H1 (cell line): ENCODE data around the gene NUP210L. TPM values are rescaled to one million over a fixed set of nuclear protein-coding genes. Genes with fewer than 3 reads are reported as not detected.

Experiments
- CTCF ChIA-PET: fragments of 300-600 bp; sonication (Branson Sonifier 250); formaldehyde crosslinking; loops from one replicate; lab custom pipeline; 2021; ENCODE audit not compliant: partially characterized antibody; lab: Charles Lee
- POLR2A ChIA-PET: fragments of 300-600 bp; sonication (Branson Sonifier 250); formaldehyde crosslinking; loops from one replicate; lab custom pipeline; 2021; ENCODE audit warnings: inconsistent platforms; ENCODE audit not compliant: partially characterized antibody; lab: Charles Lee
- DNase-seq, 2 experiments: peaks; one replicate each; pipeline versions ENCODE4 v3.0.0 to v3.0.0-alpha.2; 2010 to 2022; ENCODE audit warnings: low spot score in 2 of 2, low read depth in 1 of 2, mixed read lengths in 1 of 2
- FAIRE-seq: peaks from 2 replicates; lab custom pipeline; 2011; peaks lifted over from hg19 to GRCh38; lab: Jason Lieb, UNC
- H2AFZ ChIP-seq: 2 replicates; pipeline ENCODE4 v1.8.1; 2012; ENCODE audit warnings: low read length, inconsistent platforms
- H2AK5ac ChIP-seq: 2 replicates; pipeline ENCODE4 v1.6.1; 2013; ENCODE audit warnings: low read depth, low read length
- H2BK120ac ChIP-seq: replicated peaks from 2 replicates; pipeline ENCODE3; 2013; ENCODE audit warnings: low read depth, low read length, inconsistent platforms
- H2BK12ac ChIP-seq: 2 replicates; pipeline ENCODE4 v1.6.1; 2013; ENCODE audit warnings: low read depth, low read length
- H2BK15ac ChIP-seq: 2 replicates; pipeline ENCODE4 v1.6.1; 2013; ENCODE audit warnings: low read length
- H2BK20ac ChIP-seq: 2 replicates; pipeline ENCODE4 v1.6.1; 2013; ENCODE audit warnings: low read length
- H2BK5ac ChIP-seq: 2 replicates; pipeline ENCODE4 v1.6.1; 2013; ENCODE audit warnings: low read depth, low read length
- H3K14ac ChIP-seq: 2 replicates; pipeline ENCODE4 v1.6.1; 2013; ENCODE audit warnings: inconsistent platforms; ENCODE audit not compliant: insufficient read length
- H3K18ac ChIP-seq: 2 replicates; pipeline ENCODE4 v1.6.1; 2013; ENCODE audit warnings: low read length; ENCODE audit errors: extremely low read depth
- H3K23ac ChIP-seq: 2 replicates; pipeline ENCODE4 v1.6.1; 2013; ENCODE audit warnings: inconsistent platforms; ENCODE audit not compliant: insufficient read length
- H3K23me2 ChIP-seq: 2 replicates; pipeline ENCODE4 v1.6.1; 2013; ENCODE audit warnings: low read depth, low read length
- H3K27ac ChIP-seq: 2 replicates; pipeline ENCODE4 v1.6.1; 2011; ENCODE audit warnings: low read depth, low read length, inconsistent platforms
- H3K27me3 ChIP-seq, 4 experiments: replicated peaks in 1 of 4; 1 replicate in 1 of 4; 2 replicates in 3 of 4; pipeline versions ENCODE4 v1.6.1 to v1.8.1; 2011 to 2013; ENCODE audit warnings: low read length in 3 of 4, mild to moderate bottlenecking in 3 of 4, inconsistent platforms in 2 of 4, mixed read lengths in 2 of 4, moderate library complexity in 1 of 4; ENCODE audit not compliant: control insufficient read depth in 3 of 4, insufficient read depth in 3 of 4; ENCODE audit errors: extremely low read depth in 1 of 4
- H3K36me3 ChIP-seq, 4 experiments: 2 replicates each; pipeline versions ENCODE4 v1.6.1 to v1.8.1; 2011 to 2013; ENCODE audit warnings: mild to moderate bottlenecking in 4 of 4, low read length in 3 of 4, moderate library complexity in 2 of 4, control low read depth in 1 of 4, inconsistent platforms in 1 of 4; ENCODE audit not compliant: insufficient read depth in 4 of 4, control insufficient read depth in 2 of 4
- H3K4ac ChIP-seq: replicated peaks from 2 replicates; pipeline ENCODE3; 2013; ENCODE audit warnings: low read length, low read depth, mixed read lengths, inconsistent platforms; ENCODE audit not compliant: insufficient read length
- H3K4me1 ChIP-seq, 4 experiments: replicated peaks in 1 of 4; 1 replicate in 1 of 4; 2 replicates in 3 of 4; pipeline versions ENCODE4 v1.6.1 to v1.8.1; 2011 to 2013; ENCODE audit warnings: low read length in 3 of 4, inconsistent platforms in 2 of 4, mixed read lengths in 1 of 4; ENCODE audit not compliant: insufficient read depth in 4 of 4, control insufficient read depth in 3 of 4
- H3K4me2 ChIP-seq, 2 experiments: 2 replicates each; pipeline versions ENCODE4 v1.6.1 to v1.8.1; 2011 to 2013; ENCODE audit warnings: low read depth in 2 of 2, low read length in 2 of 2, control low read depth in 1 of 2, inconsistent platforms in 1 of 2, mild to moderate bottlenecking in 1 of 2; ENCODE audit not compliant: insufficient read depth in 1 of 2
- H3K4me3 ChIP-seq, 4 experiments: fragments of 200-600, 300-600 bp in 1 of 4; sonication (generic), shearing (Covaris generic), sonication (Bioruptor Twin) in 1 of 4; 2 replicates each; pipeline versions ENCODE4 v1.5.1 to v1.8.1; 2011 to 2016; ENCODE audit warnings: low read length in 4 of 4, low read depth in 3 of 4, control low read depth in 2 of 4, inconsistent platforms in 2 of 4, mild to moderate bottlenecking in 2 of 4, mixed read lengths in 1 of 4, moderate library complexity in 1 of 4; ENCODE audit not compliant: insufficient read depth in 2 of 4; ENCODE audit errors: extremely low read depth in 1 of 4
- H3K56ac ChIP-seq: replicated peaks from 2 replicates; pipeline ENCODE3; 2013; ENCODE audit warnings: low read depth, mild to moderate bottlenecking, mixed read lengths, low read length, inconsistent platforms; ENCODE audit not compliant: insufficient read length
- H3K79me1 ChIP-seq: 2 replicates; pipeline ENCODE4 v1.6.1; 2013; ENCODE audit warnings: low read depth, low read length, control low read depth
- H3K79me2 ChIP-seq, 2 experiments: 2 replicates each; pipeline versions ENCODE4 v1.6.1 to v1.8.1; 2012 to 2013; ENCODE audit warnings: low read length in 2 of 2, mild to moderate bottlenecking in 2 of 2, inconsistent platforms in 1 of 2; ENCODE audit not compliant: insufficient read depth in 2 of 2, control insufficient read depth in 1 of 2
- H3K9ac ChIP-seq, 4 experiments: replicated peaks in 1 of 4; 1 replicate in 1 of 4; 2 replicates in 3 of 4; pipeline versions ENCODE4 v1.6.1 to v1.8.1; 2011 to 2013; ENCODE audit warnings: low read depth in 3 of 4, low read length in 3 of 4, control low read depth in 2 of 4, mild to moderate bottlenecking in 2 of 4, moderate library complexity in 2 of 4, inconsistent platforms in 1 of 4; ENCODE audit errors: extremely low read depth in 1 of 4
- H3K9me3 ChIP-seq, 2 experiments: 2 replicates each; pipeline versions ENCODE4 v1.6.1 to v1.8.1; 2012 to 2013; ENCODE audit warnings: mild to moderate bottlenecking in 2 of 2, moderate library complexity in 2 of 2, control low read depth in 1 of 2, inconsistent platforms in 1 of 2, low read depth in 1 of 2, low read length in 1 of 2, mixed read lengths in 1 of 2; ENCODE audit not compliant: insufficient read depth in 2 of 2
- H4K20me1 ChIP-seq, 2 experiments: replicated peaks in 1 of 2; 2 replicates each; pipeline versions ENCODE3 to v1.8.1; 2011 to 2013; ENCODE audit warnings: inconsistent platforms in 2 of 2, low read length in 2 of 2, mild to moderate bottlenecking in 1 of 2; ENCODE audit not compliant: insufficient read depth in 2 of 2, control insufficient read depth in 1 of 2
- H4K5ac ChIP-seq: 2 replicates; pipeline ENCODE4 v1.6.1; 2013; ENCODE audit warnings: low read length, low read depth, mixed read lengths, inconsistent platforms; ENCODE audit not compliant: insufficient read length
- H4K8ac ChIP-seq: 2 replicates; pipeline ENCODE4 v1.8.0; 2013; ENCODE audit warnings: mild to moderate bottlenecking, moderate library complexity, low read length, inconsistent platforms; ENCODE audit not compliant: insufficient read depth; ENCODE audit errors: extremely low read depth
- H4K91ac ChIP-seq: replicated peaks from 2 replicates; pipeline ENCODE3; 2013; ENCODE audit warnings: low read length, mixed read lengths, inconsistent platforms; ENCODE audit not compliant: insufficient read length
- CHD1 ChIP-seq: IDR thresholded peaks from 2 replicates; pipeline ENCODE4 v1.6.1; 2012; ENCODE audit warnings: low read depth, low read length, improper control_type of control experiment
- POLR2A ChIP-seq, 2 experiments: IDR thresholded peaks; 1 replicate in 1 of 2; 2 replicates in 1 of 2; pipeline ENCODE4 v1.6.1; 2011; ENCODE audit warnings: low read depth in 2 of 2, low read length in 2 of 2, mild to moderate bottlenecking in 2 of 2; ENCODE audit errors: control extremely low read depth in 1 of 2
- WGBS, 2 experiments: shearing (Covaris generic) in 1 of 2; methylation state at CpG; one replicate each; pipeline versions ENCODE4 v1.1.6 to v1.1.7; 2013 to 2015; ENCODE audit warnings: low lambda C conversion rate in 2 of 2, mixed read lengths in 2 of 2, inconsistent platforms in 1 of 2, low coverage in 1 of 2, missing lambda C conversion rate in 1 of 2; ENCODE audit not compliant: insufficient replicate concordance in 2 of 2, insufficient coverage in 1 of 2, insufficient read length in 1 of 2; ENCODE audit errors: extremely low coverage in 1 of 2, missing lambda C conversion rate in 1 of 2; 5-methylcytosine and 5-hydroxymethylcytosine counted together
- polyA plus RNA-seq, 7 experiments: library from polyadenylated mRNA; depleted of rRNA in 3 of 7; stranded (reverse) in 5 of 7; unstranded in 2 of 7; fragments of >200 nt in 5 of 7; fragments of 200-250 nt in 2 of 7; gene quantifications; 1 replicate in 5 of 7; 2 replicates in 1 of 7; 4 replicates in 1 of 7; pipeline versions ENCODE4 v1.2.1 to v1.2.3, GENCODE V29; 2011 to 2013; ENCODE audit warnings: missing spikeins in 2 of 7, mixed read lengths in 2 of 7
- total RNA-seq: library from RNA; stranded (reverse); fragmentation: NEBNext Ultra II Directional; extraction: Animal tissue kit (Norgen Biotek cat#: 25700); gene quantifications from 2 replicates; pipeline ENCODE4 v1.2.1, GENCODE V29; 2021

Gene NUP210L
- total and polyA plus RNA-seq, 2 of the 8 experiments (the other 6 are each of a cell fraction or from before 2014, with no cell fraction given) = not detected

DNA sequence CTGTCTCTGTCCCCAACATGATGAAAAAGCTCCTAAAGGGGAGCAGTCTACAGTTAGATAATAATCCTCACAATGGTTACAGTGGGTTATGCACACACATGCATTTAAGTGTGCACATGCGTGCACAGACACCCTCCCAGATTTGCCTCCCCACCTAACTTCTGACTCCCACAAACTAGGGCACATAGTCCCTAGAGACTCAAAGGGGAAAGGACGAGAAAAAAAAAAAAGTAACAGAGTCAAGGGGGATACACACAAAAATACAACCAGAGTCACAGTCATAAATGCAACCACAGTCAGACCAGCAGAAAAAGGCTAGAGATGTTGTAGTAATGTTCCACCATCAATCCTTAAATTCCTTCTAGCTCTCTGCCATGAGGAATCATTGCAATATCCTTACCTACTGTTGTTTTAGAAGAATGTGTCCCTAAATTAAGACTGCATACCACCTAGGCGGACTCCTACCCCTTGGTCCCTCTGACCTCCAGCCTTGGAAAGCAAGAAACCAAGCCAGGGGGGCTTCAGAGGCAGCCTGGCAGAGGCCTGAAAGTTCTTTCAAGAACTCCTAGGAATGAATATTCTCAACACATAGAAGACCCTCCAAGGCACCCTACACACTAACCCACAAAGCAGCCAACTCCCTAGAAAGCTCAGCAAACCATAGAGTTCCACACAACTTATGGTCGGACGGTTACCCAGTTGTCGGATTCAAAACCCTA is 197.7 kb downstream of the NUP210L start:
- Histone ChIP-seq H4K91ac (no peak overlapping the region), H3K23me2 (peaks cover 15% of the 10 kb centered on the region), H3K4ac (no peak overlapping the region), H3K27ac (peak overlapping the region; percentile 77), H2AK5ac (no peak overlapping the region), H3K79me2 (peaks cover 30 to 62% of the 10 kb centered on the region in 2 experiments), H3K18ac (peak overlapping the region; percentile 92; the same call in 1 of the 2 replicates), H3K4me1 (peaks cover 3 to 20% (median 12%) of the 10 kb centered on the region in 4 experiments), H4K5ac (no peak overlapping the region), H3K56ac (no peak overlapping the region), H4K8ac (peak overlapping the region; percentile 47), H3K14ac (no peak overlapping the region), H2AFZ (0 out of 2 replicates have a peak overlapping the region, but pooled peaks have one; percentile 4), H2BK20ac (no peak overlapping the region), H2BK12ac (0 out of 2 replicates have a peak overlapping the region, but pooled peaks have one; percentile 60), H3K4me2 (peak overlapping the region; percentile 81 to 89), H3K4me3 (peak overlapping the region; percentile 82 to 98 (median 88)), H3K9ac (peak overlapping the region in 3 of 4 experiments; percentile 71 to 85 (median 83); a peak in 6 of 7 replicates), H2BK15ac (0 out of 2 replicates have a peak overlapping the region, but pooled peaks have one; percentile 16), H3K27me3 (no peaks in the 10 kb centered on the region), H2BK5ac (peak overlapping the region; percentile 96), H3K36me3 (peaks cover 16 to 32% (median 25%) of the 10 kb centered on the region in 4 experiments), H3K23ac (no peak overlapping the region), H3K79me1 (peaks cover 34% of the 10 kb centered on the region), H4K20me1 (peaks cover 9 to 16% of the 10 kb centered on the region in 2 experiments), H2BK120ac (no peak overlapping the region), H3K9me3 (no peaks in the 10 kb centered on the region)
- FAIRE-seq = no peak
- POLR2A ChIA-PET = interaction anchor here (0.6 to 15.7 kb wide), 11 partner anchors 10 to 181 kb away, joined by 3 to 454 read pairs (median 7); partner anchors contain the start of genes CREB3L4, DENND4B, GATAD2B and JTB
- peak in 1 of 2 experiments; percentile 71; a peak in 1 of 3 replicates for TF ChIP-seq POLR2A (IDR thresholded peaks at IDR 0.05; ENCODE audit: control extremely low read depth in 1 of 2, low read depth in 2 of 2, low read length in 2 of 2)
- TF ChIP-seq CHD1 = no peak
- CTCF ChIA-PET = interaction anchor here (0.6 to 6.4 kb wide), 7 partner anchors 9 to 316 kb away, joined by 3 to 31 read pairs (median 3); partner anchors contain the start of genes DENND4B and RAB13
- DNase-seq = no peak
- WGBS, 2 experiments = 37% methylated on average over 6 of the region's 6 CpGs; no CpG with 5 or more reads in 1 of the 2 experiments
